ENCODE measurements around the gene RAB1B. TPM values are rescaled to one million over a fixed set of nuclear protein-coding genes. Genes with fewer than 3 reads are reported as not detected.

Gene RAB1B
- total RNA-seq, 1 donor from 2014 or later: 115 TPM

GRCh38 chr11:66225066-66225465, 43.4 kb upstream of the RAB1B start:
- Mint-ChIP-seq H3K9me3 (no peaks in the 10 kb centered on the region), H3K27ac (no peak overlapping the region), H3K4me3 (no peak overlapping the region), H3K27me3 (no peaks in the 10 kb centered on the region), H3K4me1 (peaks cover 18% of the 10 kb centered on the region), H3K36me3 (ENCODE audit: low read depth) (peaks cover 69% of the 10 kb centered on the region)
- TF ChIP-seq CTCF (IDR thresholded peaks at IDR 0.05): no peak
- POLR2A ChIA-PET: interaction anchor here (1.7 kb wide), 1 partner anchor 43 kb away, joined by 7 read pairs; the partner anchor contains the start of gene RAB1B
- CTCF ChIA-PET: interaction anchor here (0.6 kb wide), 1 partner anchor 204 kb away, joined by 4 read pairs; no protein-coding TSS in a partner anchor
- ATAC-seq (ENCODE audit: low read depth): no peak
- intact Hi-C loops (cut with micrococcal nuclease): no loop called here
- no peak for DNase-seq

GRCh38 chr11:66226101-66226500, 42.3 kb upstream of the RAB1B start:
- intact Hi-C loops (cut with micrococcal nuclease): no loop called here
- H3K4me3 Mint-ChIP-seq: no peak overlapping the region
- H3K27ac Mint-ChIP-seq: no peak overlapping the region
- peaks cover 69% of the 10 kb centered on the region for H3K36me3 Mint-ChIP-seq (ENCODE audit: low read depth)
- ATAC-seq (ENCODE audit: low read depth) (no peak), DNase-seq (no peak)
- no peak for TF ChIP-seq CTCF (IDR thresholded peaks at IDR 0.05)
- ChIA-PET CTCF (no interaction called here), POLR2A (interaction anchor here (1.7 kb wide), 1 partner anchor 42 kb away, joined by 7 read pairs; the partner anchor contains the start of gene RAB1B)
- no peaks in the 10 kb centered on the region for H3K9me3 Mint-ChIP-seq
- no peaks in the 10 kb centered on the region for H3K27me3 Mint-ChIP-seq
- H3K4me1 Mint-ChIP-seq: peaks cover 17% of the 10 kb centered on the region

GRCh38 chr11:66227700-66228099, 40.7 kb upstream of the RAB1B start:
- Mint-ChIP-seq H3K4me3 (no peak overlapping the region), H3K4me1 (peaks cover 1% of the 10 kb centered on the region), H3K9me3 (no peaks in the 10 kb centered on the region), H3K36me3 (ENCODE audit: low read depth) (peaks cover 72% of the 10 kb centered on the region), H3K27ac (no peak overlapping the region), H3K27me3 (no peaks in the 10 kb centered on the region)
- no peak for TF ChIP-seq CTCF (IDR thresholded peaks at IDR 0.05)
- CTCF ChIA-PET: no interaction called here
- ATAC-seq (ENCODE audit: low read depth): no peak
- POLR2A ChIA-PET: no interaction called here
- intact Hi-C loops (cut with micrococcal nuclease): no loop called here
- DNase-seq: no peak

GRCh38 chr11:66228521-66228920, 39.9 kb upstream of the RAB1B start:
- no peak overlapping the region for H3K27ac Mint-ChIP-seq
- peaks cover 79% of the 10 kb centered on the region for H3K36me3 Mint-ChIP-seq (ENCODE audit: low read depth)
- no peak overlapping the region for H3K4me3 Mint-ChIP-seq

GRCh38 chr11:66230156-66230555, 38.3 kb upstream of the RAB1B start:
- CTCF ChIA-PET: no interaction called here
- TF ChIP-seq CTCF (IDR thresholded peaks at IDR 0.05): no peak
- H3K4me1 Mint-ChIP-seq: no peaks in the 10 kb centered on the region
- intact Hi-C loops (cut with micrococcal nuclease): no loop called here
- H3K9me3 Mint-ChIP-seq: no peaks in the 10 kb centered on the region
- no peak overlapping the region for H3K27ac Mint-ChIP-seq
- DNase-seq: no peak
- no peak overlapping the region for H3K4me3 Mint-ChIP-seq
- POLR2A ChIA-PET: no interaction called here
- H3K27me3 Mint-ChIP-seq: no peaks in the 10 kb centered on the region
- ATAC-seq (ENCODE audit: low read depth): no peak
- peaks cover 80% of the 10 kb centered on the region for H3K36me3 Mint-ChIP-seq (ENCODE audit: low read depth)

More at GRCh38 chr11:66228521-66228920, 39.9 kb upstream of the RAB1B start:
- POLR2A ChIA-PET: no interaction called here
- intact Hi-C loops (cut with micrococcal nuclease): no loop called here
- ATAC-seq (ENCODE audit: low read depth): no peak
- TF ChIP-seq CTCF (IDR thresholded peaks at IDR 0.05): no peak
- Mint-ChIP-seq H3K4me1 (no peaks in the 10 kb centered on the region), H3K9me3 (no peaks in the 10 kb centered on the region), H3K27me3 (no peaks in the 10 kb centered on the region)
- DNase-seq: no peak
- CTCF ChIA-PET: no interaction called here

All from activated B cell treated with CpG ODN at 0.5 μM for 24 hours (primary cell).